Fibroblast of the aortic adventitia (primary cell): ENCODE measurements around the gene INSC. TPM values are rescaled to one million over a fixed set of nuclear protein-coding genes. Genes with fewer than 3 reads are reported as not detected.

Experiments
- DNase-seq: peaks from one replicate; pipeline ENCODE4 v3.0.0-alpha.2; 2010; ENCODE audit warnings: low read depth
- H3K4me3 ChIP-seq: 2 replicates; pipeline ENCODE4 v1.5.1; 2011; ENCODE audit warnings: low read depth, mild to moderate bottlenecking, control low read depth, low read length, moderate library complexity
- CTCF ChIP-seq: IDR thresholded peaks from 2 replicates; pipeline ENCODE4 v1.5.1; 2011; ENCODE audit warnings: mild to moderate bottlenecking, low read length, control low read depth, inconsistent platforms; ENCODE audit not compliant: insufficient read depth
- total RNA-seq: library from RNA; depleted of rRNA; stranded (reverse); fragments of >200 nt; gene quantifications from 2 replicates; pipeline ENCODE4 v1.2.3, GENCODE V29; 2012; ENCODE audit warnings: low replicate concordance

The INSC gene
- total RNA-seq, 1 donor: 0.81 TPM

- no peak for DNase-seq
- H3K4me3 ChIP-seq: no peak overlapping the region
- no peak for TF ChIP-seq CTCF
Observed at GRCh38 chr11:15171956-15172355, 57.2 kb downstream of the INSC start.

- DNase-seq: no peak
- H3K4me3 ChIP-seq: no peak overlapping the region
- TF ChIP-seq CTCF: no peak
Observed at GRCh38 chr11:15175831-15176230, 61.1 kb downstream of the INSC start.

- no peak overlapping the region for H3K4me3 ChIP-seq
- DNase-seq: no peak
- TF ChIP-seq CTCF: no peak
Observed at GRCh38 chr11:15176646-15177163, 62.0 kb downstream of the INSC start.

GRCh38 chr11:15177491-15177890 lies 62.8 kb downstream of the INSC start:
- no peak for TF ChIP-seq CTCF
- no peak for DNase-seq
- H3K4me3 ChIP-seq: no peak overlapping the region

- DNase-seq: no peak
- no peak for TF ChIP-seq CTCF
Observed at GRCh38 chr11:15178214-15178613, 63.5 kb downstream of the INSC start.

GRCh38 chr11:15179167-15179566 lies 64.4 kb downstream of the INSC start:
- no peak for TF ChIP-seq CTCF
- H3K4me3 ChIP-seq: no peak overlapping the region
- DNase-seq: peak; percentile 65

More at GRCh38 chr11:15178214-15178613, 63.5 kb downstream of the INSC start:
- H3K4me3 ChIP-seq: no peak overlapping the region

GRCh38 chr11:15180212-15180792 lies 65.6 kb downstream of the INSC start:
- no peak overlapping the region for H3K4me3 ChIP-seq
- peak; percentile 21 for DNase-seq
- no peak for TF ChIP-seq CTCF
